CD4-positive, alpha-beta T cell (primary cell): ENCODE data around the gene MPP7. TPM values are rescaled to one million over a fixed set of nuclear protein-coding genes. Genes with fewer than 3 reads are reported as not detected.
A peak's percentile ranks its signal among the peaks of the same experiment; 100 is the strongest.

Source experiments
- ATAC-seq: fragments of 200-7000 bp; cut with Tn5 transposase; one replicate; pipeline ENCODE4 v1.10.0; 2022; ENCODE audit warnings: mild to moderate bottlenecking; ENCODE audit not compliant: poor library complexity
- CTCF ChIA-PET: fragments of 350-600 bp; sonication (Branson Sonifier 250); formaldehyde crosslinking; loops from one replicate; lab custom pipeline; 2021; ENCODE audit warnings: antibody characterized with exemption, inconsistent platforms; lab: Charles Lee
- POLR2A ChIA-PET: fragments of 350-600 bp; sonication (Branson Sonifier 250); formaldehyde crosslinking; loops from one replicate; lab custom pipeline; 2021; ENCODE audit warnings: antibody characterized with exemption, inconsistent platforms; lab: Charles Lee
- DNase-seq, 14 experiments: peaks; one replicate each; pipeline ENCODE4 v3.0.0-alpha.2; 2013 to 2020; ENCODE audit warnings: mixed read lengths in 2 of 14
- H3K27ac ChIP-seq, 2 donors: one replicate each; pipeline versions ENCODE4 v1.5.1 to v1.7.0; 2013; ENCODE audit warnings: low read length in 2 of 2, low read depth in 1 of 2, mild to moderate bottlenecking in 1 of 2
- H3K27me3 ChIP-seq, 2 experiments: 1 replicate in 1 of 2; 2 replicates in 1 of 2; pipeline versions ENCODE4 v1.6.1 to v1.7.0; 2013; ENCODE audit warnings: low read length in 2 of 2, control low read depth in 1 of 2, mild to moderate bottlenecking in 1 of 2, moderate library complexity in 1 of 2; ENCODE audit not compliant: insufficient read depth in 2 of 2, control insufficient read depth in 1 of 2
- H3K36me3 ChIP-seq: one replicate; pipeline ENCODE4 v1.6.1; 2013; ENCODE audit warnings: low read length, control low read depth; ENCODE audit not compliant: insufficient read depth
- H3K4me1 ChIP-seq: one replicate; pipeline ENCODE4 v1.6.1; 2013; ENCODE audit warnings: low read length, control low read depth; ENCODE audit not compliant: insufficient read depth
- H3K4me3 ChIP-seq: one replicate; pipeline ENCODE4 v1.5.1; 2013; ENCODE audit warnings: mild to moderate bottlenecking, low read length, moderate library complexity
- H3K9me3 ChIP-seq, 2 experiments: 1 replicate in 1 of 2; 2 replicates in 1 of 2; pipeline versions ENCODE4 v1.6.1 to v1.7.0; 2013; ENCODE audit warnings: low read length in 2 of 2, mild to moderate bottlenecking in 2 of 2, control low read depth in 1 of 2, moderate library complexity in 1 of 2; ENCODE audit not compliant: control insufficient read depth in 1 of 2, insufficient read depth in 1 of 2
- H3K27ac Mint-ChIP-seq: one replicate; pipeline ENCODE4 v1.8.0; 2020; ENCODE audit warnings: mixed read lengths
- H3K27me3 Mint-ChIP-seq: one replicate; pipeline ENCODE4 v1.8.0; 2021; ENCODE audit warnings: mixed read lengths
- H3K36me3 Mint-ChIP-seq: one replicate; pipeline ENCODE4 v1.8.0; 2021; ENCODE audit warnings: low read depth, mixed read lengths
- H3K4me1 Mint-ChIP-seq: one replicate; pipeline ENCODE4 v1.8.0; 2021; ENCODE audit warnings: low read depth, mixed read lengths
- H3K4me3 Mint-ChIP-seq: one replicate; pipeline ENCODE4 v1.8.0; 2020; ENCODE audit warnings: mild to moderate bottlenecking, mixed read lengths
- H3K9me3 Mint-ChIP-seq: one replicate; pipeline ENCODE4 v1.8.0; 2020; ENCODE audit warnings: mixed read lengths
- CTCF ChIP-seq: fragments of 200-600 bp; IDR thresholded peaks from one replicate; pipeline ENCODE4 v1.8.0; 2022; ENCODE audit warnings: antibody characterized with exemption, mild to moderate bottlenecking
- intact Hi-C, 2 experiments: fragments of 100-400 bp; cut with DNase I in 1 of 2; cut with micrococcal nuclease in 1 of 2; formaldehyde crosslinking; loops; one replicate each; pipeline versions ENCODE4 v1.15.1 to v1.9.0; 2023 to 2025; cut with DNase I, micrococcal nuclease
- total RNA-seq, 174 experiments: library from RNA in 2 of 174; stranded (reverse) in 2 of 174; gene quantifications; one replicate each; pipeline ENCODE4 v1.2.3 and lab custom pipeline; 2021 to 2026

Gene MPP7
- total RNA-seq, 2 experiments from 2014 or later, result 30.4 to 32.5 TPM

GRCh38 chr10:28294169-28294532 lies 8.7 kb downstream of the MPP7 start:
- peak overlapping the region; percentile 79 for H3K27ac Mint-ChIP-seq
- intact Hi-C loops, result no loop called here
- Histone ChIP-seq H3K36me3 (no peaks in the 10 kb centered on the region), H3K9me3 (no peaks in the 10 kb centered on the region), H3K27me3 (no peaks in the 10 kb centered on the region), H3K4me3 (no peak overlapping the region), H3K27ac (no peak overlapping the region), H3K4me1 (peaks cover 19% of the 10 kb centered on the region)
- ChIA-PET CTCF (interaction anchor here (1.0 to 1.2 kb wide), 2 partner anchors 20 to 87 kb away, joined by 3 read pairs; no protein-coding TSS in a partner anchor), POLR2A (interaction anchor here (1.0 kb wide), 2 partner anchors 9 to 41 kb away, joined by 3 to 8 read pairs; partner anchors contain the start of gene MPP7)
- ATAC-seq, result peak; percentile 58
- TF ChIP-seq CTCF, result no peak
- H3K27me3 Mint-ChIP-seq, result no peaks in the 10 kb centered on the region
- peak overlapping the region; percentile 17 for H3K4me3 Mint-ChIP-seq
- no peaks in the 10 kb centered on the region for H3K9me3 Mint-ChIP-seq
- peaks cover 3% of the 10 kb centered on the region for H3K36me3 Mint-ChIP-seq
- DNase-seq, result peak in 1 of 14 experiments; percentile 8
- peaks cover 85% of the 10 kb centered on the region for H3K4me1 Mint-ChIP-seq

GRCh38 chr10:28293236-28294168 lies 9.4 kb downstream of the MPP7 start:
- POLR2A ChIA-PET, result interaction anchor here (0.7 to 1.0 kb wide), 5 partner anchors 9 to 265 kb away, joined by 3 to 8 read pairs (median 3); partner anchors contain the start of gene MPP7
- TF ChIP-seq CTCF, result no peak

GRCh38 chr10:28291881-28292297 lies 11.0 kb downstream of the MPP7 start:
- H3K4me3 Mint-ChIP-seq, result no peak overlapping the region
- H3K9me3 Mint-ChIP-seq, result no peaks in the 10 kb centered on the region
- Histone ChIP-seq H3K36me3 (no peaks in the 10 kb centered on the region), H3K4me1 (peaks cover 9% of the 10 kb centered on the region), H3K27me3 (no peaks in the 10 kb centered on the region), H3K27ac (no peak overlapping the region), H3K4me3 (no peak overlapping the region), H3K9me3 (no peaks in the 10 kb centered on the region)
- ChIA-PET POLR2A (interaction anchor here (1.5 kb wide), 1 partner anchor 11 kb away, joined by 7 read pairs; the partner anchor contains the start of gene MPP7), CTCF (no interaction called here)
- peaks cover 75% of the 10 kb centered on the region for H3K4me1 Mint-ChIP-seq
- H3K27ac Mint-ChIP-seq, result no peak overlapping the region
- TF ChIP-seq CTCF, result no peak
- H3K27me3 Mint-ChIP-seq, result no peaks in the 10 kb centered on the region
- intact Hi-C loops, result no loop called here
- DNase-seq (no peak), ATAC-seq (no peak)
- no peaks in the 10 kb centered on the region for H3K36me3 Mint-ChIP-seq

More at GRCh38 chr10:28293236-28294168, 9.4 kb downstream of the MPP7 start:
- H3K9me3 ChIP-seq, result no peaks in the 10 kb centered on the region
- no peaks in the 10 kb centered on the region for H3K27me3 ChIP-seq
- H3K27me3 Mint-ChIP-seq, result no peaks in the 10 kb centered on the region
- peaks cover 13% of the 10 kb centered on the region for H3K4me1 ChIP-seq
- ATAC-seq (no peak), DNase-seq (no peak)
- CTCF ChIA-PET, result interaction anchor here (1.0 to 1.2 kb wide), 3 partner anchors 9 to 88 kb away, joined by 3 to 4 read pairs (median 3); partner anchors contain the start of gene MPP7
- no peak overlapping the region for H3K27ac ChIP-seq
- no peaks in the 10 kb centered on the region for H3K9me3 Mint-ChIP-seq
- H3K4me3 ChIP-seq, result no peak overlapping the region
- H3K36me3 Mint-ChIP-seq, result no peaks in the 10 kb centered on the region
- H3K27ac Mint-ChIP-seq, result peak overlapping the region; percentile 79
- H3K36me3 ChIP-seq, result no peaks in the 10 kb centered on the region
- H3K4me3 Mint-ChIP-seq, result peak overlapping the region; percentile 30
- intact Hi-C loops, result no loop called here
- H3K4me1 Mint-ChIP-seq, result peaks cover 78% of the 10 kb centered on the region
